A549 (cell line): ENCODE data around the gene CD164L2. TPM values are rescaled to one million over a fixed set of nuclear protein-coding genes. Genes with fewer than 3 reads are reported as not detected.

Source experiments
- ATAC-seq, 2 experiments: fragments of 200-7000 bp in 1 of 2; fragments of >200 bp in 1 of 2; cut with Nextera tagmentation in 1 of 2; cut with Tn5 transposase in 1 of 2; 3 replicates each; pipeline versions ENCODE4 v1.8.0 to v1.9.1; 2018 to 2020; ENCODE audit warnings: mild to moderate bottlenecking in 1 of 2, moderate library complexity in 1 of 2
- CTCF ChIA-PET: fragments of 300-600 bp; sonication (Branson Sonifier 250); formaldehyde crosslinking; extraction: SDS; loops from one replicate; lab custom pipeline; 2021; ENCODE audit warnings: antibody characterized with exemption, inconsistent platforms; lab: Yijun Ruan, JAX
- POLR2A ChIA-PET: fragments of 350-600 bp; formaldehyde crosslinking; extraction: SDS; loops from one replicate; lab custom pipeline; 2021; ENCODE audit warnings: antibody characterized with exemption, inconsistent platforms; lab: Yijun Ruan, JAX
- DNase-seq, 2 experiments: peaks; one replicate each; pipeline versions ENCODE4 v3.0.0 to v3.0.0-alpha.2; 2011 to 2016; ENCODE audit warnings: low read depth in 1 of 2, low spot score in 1 of 2
- FAIRE-seq: peaks from 2 replicates; lab custom pipeline; 2011; peaks lifted over from hg19 to GRCh38; lab: Jason Lieb, UNC
- H3K27ac ChIP-seq, 2 experiments: fragments of >200 bp; sonication (Bioruptor Twin); formaldehyde crosslinking; 3 replicates each; pipeline ENCODE4 v1.5.1; 2016 to 2017
- H3K4me1 ChIP-seq: fragments of >200 bp; sonication (Bioruptor Twin); formaldehyde crosslinking; 3 replicates; pipeline ENCODE4 v1.6.1; 2016
- H3K4me2 ChIP-seq: fragments of >200 bp; sonication (Bioruptor Twin); formaldehyde crosslinking; 3 replicates; pipeline ENCODE4 v1.6.1; 2016
- H3K4me3 ChIP-seq: fragments of >200 bp; sonication (Bioruptor Twin); formaldehyde crosslinking; 3 replicates; pipeline ENCODE4 v1.5.1; 2016
- H3K9me3 ChIP-seq: fragments of >200 bp; sonication (Bioruptor Twin); formaldehyde crosslinking; 3 replicates; pipeline ENCODE4 v1.6.1; 2016
- CBX8 ChIP-seq: fragments of 200-600 bp; sonication (generic); IDR thresholded peaks from 2 replicates; pipeline ENCODE4 v1.6.1; 2016
- CTCF ChIP-seq: fragments of >200 bp; sonication (Bioruptor Twin); formaldehyde crosslinking; IDR thresholded peaks from 3 replicates; pipeline ENCODE4 v1.5.1; 2016
- EHF ChIP-seq: fragments of 250-450 bp; sonication (Bioruptor Pico); IDR thresholded peaks from 2 replicates; pipeline ENCODE4 v1.5.0; 2020; ENCODE audit warnings: mild to moderate bottlenecking
- ESRRA ChIP-seq: fragments of 150-350 bp; IDR thresholded peaks from 2 replicates; pipeline ENCODE4 v1.6.1; 2014; ENCODE audit warnings: mild to moderate bottlenecking, low read length, borderline replicate concordance
- HOXA7 ChIP-seq: fragments of 250-450 bp; sonication (Bioruptor Pico); IDR thresholded peaks from 2 replicates; pipeline ENCODE4 v1.5.0; 2020; ENCODE audit warnings: mild to moderate bottlenecking, moderate library complexity
- KDM1A ChIP-seq: fragments of 200-600 bp; sonication (generic); IDR thresholded peaks from 2 replicates; pipeline ENCODE4 v1.6.1; 2016; ENCODE audit warnings: low read depth, mild to moderate bottlenecking
- MAZ ChIP-seq: fragments of 150-350 bp; IDR thresholded peaks from 2 replicates; pipeline ENCODE4 v1.6.1; 2014; ENCODE audit warnings: antibody characterized with exemption, low read depth, low read length, borderline replicate concordance
- NR3C1 ChIP-seq: fragments of >200 bp; sonication (Bioruptor Twin); formaldehyde crosslinking; IDR thresholded peaks from 3 replicates; pipeline ENCODE4 v1.6.1; 2017
- PHF8 ChIP-seq: fragments of 200-600 bp; sonication (generic); IDR thresholded peaks from 2 replicates; pipeline ENCODE4 v1.6.1; 2016; ENCODE audit warnings: low read depth, mild to moderate bottlenecking, antibody characterized with exemption, moderate library complexity, borderline replicate concordance
- RAD21 ChIP-seq, 2 experiments: fragments of >200 bp in 1 of 2; sonication (Bioruptor Twin) in 1 of 2; formaldehyde crosslinking in 1 of 2; IDR thresholded peaks in 1 of 2; conservative IDR thresholded peaks in 1 of 2; 2 replicates in 1 of 2; 3 replicates in 1 of 2; pipeline ENCODE4 v1.6.1; 2012 to 2018; ENCODE audit warnings: inconsistent platforms in 1 of 2
- REST ChIP-seq: fragments of 200-600 bp; sonication (generic); IDR thresholded peaks from 2 replicates; pipeline ENCODE4 v1.6.1; 2016; ENCODE audit warnings: antibody characterized with exemption, mild to moderate bottlenecking, moderate library complexity
- RFX5 ChIP-seq: fragments of 450-650 bp; IDR thresholded peaks from 2 replicates; pipeline ENCODE4 v1.7.1; 2014; ENCODE audit warnings: antibody characterized with exemption, mild to moderate bottlenecking, moderate library complexity
- SREBF2 ChIP-seq: fragments of 450-650 bp; IDR thresholded peaks from 2 replicates; pipeline ENCODE4 v1.6.1; 2014; ENCODE audit warnings: mild to moderate bottlenecking, moderate library complexity
- TFCP2L1 ChIP-seq: fragments of 250-450 bp; sonication (Bioruptor Pico); IDR thresholded peaks from 2 replicates; pipeline ENCODE4 v1.5.0; 2021; ENCODE audit warnings: mild to moderate bottlenecking
- ZC3H11A ChIP-seq: fragments of 450-650 bp; IDR thresholded peaks from 2 replicates; pipeline ENCODE4 v1.6.1; 2014; ENCODE audit warnings: antibody characterized with exemption, mild to moderate bottlenecking
- ZFP36 ChIP-seq: fragments of 450-650 bp; IDR thresholded peaks from 2 replicates; pipeline ENCODE4 v1.6.1; 2014; ENCODE audit warnings: borderline replicate concordance; ENCODE audit not compliant: partially characterized antibody
- WGBS: methylation state at CpG from one replicate; pipeline ENCODE4 v1.1.6; 2017; ENCODE audit errors: missing lambda C conversion rate; 5-methylcytosine and 5-hydroxymethylcytosine counted together
- polyA plus RNA-seq, 4 experiments: library from polyadenylated mRNA; depleted of rRNA in 3 of 4; stranded (reverse); fragments of >200 nt; fragmentation: RNase III in 1 of 4; extraction: RNeasy Plus Mini Kit Qiagen cat#74134 plus additional on column Dnase treatment in 1 of 4; gene quantifications; 2 replicates in 3 of 4; 3 replicates in 1 of 4; pipeline ENCODE4 v1.2.3, GENCODE V29; 2011 to 2017
- TF ChIP-seq, protein P1 (sequence below): IDR thresholded peaks from 2 replicates; pipeline ENCODE4 v1.6.1; 2012; ENCODE audit warnings: low read depth, borderline replicate concordance
- TF ChIP-seq, protein P2 (sequence below): fragments of >200 bp; sonication (Bioruptor Twin); formaldehyde crosslinking; IDR thresholded peaks from 3 replicates; pipeline ENCODE4 v1.6.1; 2016
- TF ChIP-seq, protein P3 (sequence below): IDR thresholded peaks from 2 replicates; pipeline ENCODE4 v1.6.1; 2012

CD164L2 gene
- polyA plus RNA-seq, 2 of the 4 experiments (the other 2 are of a cell fraction): not detected

DNA sequence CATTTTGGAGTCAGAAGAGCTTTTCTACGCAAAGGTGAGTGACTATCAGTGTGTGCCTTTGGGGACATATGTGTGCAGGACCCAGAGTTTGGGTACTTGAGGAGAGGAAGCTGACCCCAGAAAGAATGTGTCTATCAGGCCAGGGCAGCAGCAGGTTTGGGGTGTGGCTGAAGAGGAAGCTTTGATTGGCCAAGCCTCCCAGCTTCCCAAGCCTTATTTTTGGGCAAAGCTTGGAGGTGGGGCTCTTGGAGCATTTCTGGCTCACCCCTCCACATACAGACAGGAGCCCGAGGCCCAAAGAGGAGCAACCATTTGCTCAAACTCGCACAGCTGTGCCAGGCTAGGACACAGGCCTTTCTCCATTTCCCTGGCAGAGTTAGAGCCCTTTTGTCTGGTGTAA lies 14.0 kb upstream of the CD164L2 start:
- POLR2A ChIA-PET: no interaction called here

More for the DNA sequence above, 14.0 kb upstream of the CD164L2 start:
- no peak for FAIRE-seq
- H3K4me1 ChIP-seq: peaks cover 21% of the 10 kb centered on the region
- TF ChIP-seq, protein P1, sequence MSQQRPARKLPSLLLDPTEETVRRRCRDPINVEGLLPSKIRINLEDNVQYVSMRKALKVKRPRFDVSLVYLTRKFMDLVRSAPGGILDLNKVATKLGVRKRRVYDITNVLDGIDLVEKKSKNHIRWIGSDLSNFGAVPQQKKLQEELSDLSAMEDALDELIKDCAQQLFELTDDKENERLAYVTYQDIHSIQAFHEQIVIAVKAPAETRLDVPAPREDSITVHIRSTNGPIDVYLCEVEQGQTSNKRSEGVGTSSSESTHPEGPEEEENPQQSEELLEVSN: no peak
- TF ChIP-seq TFCP2L1 (CRISPR knock-in tag): no peak
- TF ChIP-seq REST: no peak
- TF ChIP-seq ZC3H11A: no peak
- no peak for TF ChIP-seq ESRRA
- TF ChIP-seq HOXA7 (CRISPR knock-in tag): no peak
- no peak for TF ChIP-seq RAD21 (conservative IDR thresholded peaks at IDR 0.05 in 1 of 2, IDR thresholded peaks at IDR 0.05 in 1 of 2)
- no peak for TF ChIP-seq CTCF
- TF ChIP-seq, protein P2, sequence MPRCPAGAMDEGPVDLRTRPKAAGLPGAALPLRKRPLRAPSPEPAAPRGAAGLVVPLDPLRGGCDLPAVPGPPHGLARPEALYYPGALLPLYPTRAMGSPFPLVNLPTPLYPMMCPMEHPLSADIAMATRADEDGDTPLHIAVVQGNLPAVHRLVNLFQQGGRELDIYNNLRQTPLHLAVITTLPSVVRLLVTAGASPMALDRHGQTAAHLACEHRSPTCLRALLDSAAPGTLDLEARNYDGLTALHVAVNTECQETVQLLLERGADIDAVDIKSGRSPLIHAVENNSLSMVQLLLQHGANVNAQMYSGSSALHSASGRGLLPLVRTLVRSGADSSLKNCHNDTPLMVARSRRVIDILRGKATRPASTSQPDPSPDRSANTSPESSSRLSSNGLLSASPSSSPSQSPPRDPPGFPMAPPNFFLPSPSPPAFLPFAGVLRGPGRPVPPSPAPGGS: no peak
- no peak for TF ChIP-seq SREBF2
- TF ChIP-seq, protein P3, sequence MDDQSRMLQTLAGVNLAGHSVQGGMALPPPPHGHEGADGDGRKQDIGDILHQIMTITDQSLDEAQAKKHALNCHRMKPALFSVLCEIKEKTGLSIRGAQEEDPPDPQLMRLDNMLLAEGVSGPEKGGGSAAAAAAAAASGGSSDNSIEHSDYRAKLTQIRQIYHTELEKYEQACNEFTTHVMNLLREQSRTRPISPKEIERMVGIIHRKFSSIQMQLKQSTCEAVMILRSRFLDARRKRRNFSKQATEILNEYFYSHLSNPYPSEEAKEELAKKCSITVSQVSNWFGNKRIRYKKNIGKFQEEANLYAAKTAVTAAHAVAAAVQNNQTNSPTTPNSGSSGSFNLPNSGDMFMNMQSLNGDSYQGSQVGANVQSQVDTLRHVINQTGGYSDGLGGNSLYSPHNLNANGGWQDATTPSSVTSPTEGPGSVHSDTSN: no peak
- TF ChIP-seq NR3C1: no peak
- TF ChIP-seq CBX8: no peak
- TF ChIP-seq PHF8: no peak
- TF ChIP-seq MAZ: no peak
- TF ChIP-seq KDM1A: no peak
- no peak for TF ChIP-seq RFX5
- no peak for TF ChIP-seq ZFP36
- no peak for TF ChIP-seq EHF (CRISPR knock-in tag)
- ATAC-seq: no peak
- WGBS: 65% methylated on average over 2 of the region's 3 CpGs
- no peak overlapping the region for H3K27ac ChIP-seq
- H3K4me3 ChIP-seq: no peak overlapping the region
- DNase-seq: no peak
- CTCF ChIA-PET: interaction anchor here (0.7 to 9.6 kb wide), 12 partner anchors 9 to 352 kb away, joined by 3 to 158 read pairs (median 9); partner anchors contain the start of gene MAP3K6
- H3K4me2 ChIP-seq: no peak overlapping the region
- no peaks in the 10 kb centered on the region for H3K9me3 ChIP-seq
